NCI-H446 treated with DMSO at 0.1 percent for 48 hours (cell line): Measurements from ENCODE around the gene ELK4.

ENCODE experiments used
- DNase-seq: peaks from one replicate; lab custom pipeline; 2025; lab: John Stamatoyannopoulos, UW

ELK4 gene

DNA sequence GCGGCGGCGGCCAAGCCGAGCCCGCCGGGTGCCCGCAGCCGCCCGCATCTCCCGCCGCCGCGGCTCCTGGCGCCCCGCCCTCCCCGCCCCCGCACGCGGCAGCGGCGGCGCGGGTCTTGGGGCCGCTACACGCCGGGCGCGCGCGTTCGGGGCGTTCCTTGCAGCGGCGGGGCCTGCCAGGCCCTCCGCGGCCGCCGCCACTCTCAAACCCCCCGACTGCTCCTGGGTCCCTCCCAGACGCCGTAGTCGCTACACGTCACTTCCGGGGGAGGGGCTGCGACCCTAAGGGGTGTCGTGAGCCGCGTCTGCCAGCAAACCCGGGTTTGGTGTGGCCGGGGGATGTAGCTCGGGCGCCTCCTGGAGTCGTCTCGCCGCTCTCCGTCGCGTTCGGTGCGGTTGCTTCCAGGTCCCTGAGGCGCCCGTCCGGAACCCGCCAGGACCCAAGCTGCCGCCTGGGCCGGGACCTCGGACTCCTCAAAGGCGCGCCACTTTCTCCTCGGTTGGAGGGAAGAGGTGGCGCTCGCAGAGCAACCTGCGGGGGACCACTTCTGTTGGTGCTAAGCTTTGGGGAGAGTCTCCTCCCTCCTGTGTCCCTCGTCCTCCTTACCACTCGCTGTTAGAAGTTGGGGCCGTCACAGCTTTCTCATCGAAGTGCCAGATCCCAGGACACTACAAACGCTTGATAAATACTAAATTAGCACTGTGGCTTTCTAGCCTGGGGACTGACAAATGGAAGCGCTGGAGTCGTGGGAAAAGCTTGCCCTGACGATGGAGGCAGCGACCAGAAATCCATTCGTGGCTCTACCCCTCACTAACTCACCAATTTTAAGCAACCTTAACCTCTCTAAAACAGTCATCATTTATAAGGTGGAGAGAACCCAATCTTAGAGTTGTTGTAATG is at the start of gene ELK4:
Gene ELK4, minus strand, starts transcription at position 244 of the 901 bp plus-strand sequence. CDS start 8,129 bp downstream, outside the sequence.
- DNase-seq: peak; percentile 97

DNA sequence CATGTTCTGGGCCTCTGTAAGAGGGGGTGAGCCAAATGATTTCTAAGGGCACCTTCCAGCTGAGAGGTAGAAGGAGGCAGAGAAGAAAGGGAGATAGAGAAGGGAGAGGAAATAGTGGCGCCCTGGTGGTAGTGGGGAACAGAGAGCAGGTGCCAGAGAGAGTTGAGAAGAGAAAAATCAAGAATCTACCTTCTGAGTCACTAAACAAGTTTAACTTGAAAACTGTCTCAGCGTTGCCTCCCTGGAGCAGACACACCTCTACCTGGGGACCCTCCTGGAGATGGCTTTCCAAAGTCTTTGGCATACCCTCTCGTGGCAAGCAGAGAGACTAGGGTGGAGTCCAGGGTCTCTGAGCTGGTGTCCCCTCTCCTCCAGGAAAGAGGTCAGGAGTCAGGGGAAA is 49.6 kb upstream of the ELK4 start:
- DNase-seq: no peak

- DNase-seq: no peak
Measured at GRCh38 chr1:205680073-205680851, 48.5 kb upstream of the ELK4 start, which contains the start of gene SLC45A3. Gene SLC45A3, minus strand, starts transcription at chr1:205680509. Its CDS starts 15,853 bp downstream, at chr1:205664656.

DNA sequence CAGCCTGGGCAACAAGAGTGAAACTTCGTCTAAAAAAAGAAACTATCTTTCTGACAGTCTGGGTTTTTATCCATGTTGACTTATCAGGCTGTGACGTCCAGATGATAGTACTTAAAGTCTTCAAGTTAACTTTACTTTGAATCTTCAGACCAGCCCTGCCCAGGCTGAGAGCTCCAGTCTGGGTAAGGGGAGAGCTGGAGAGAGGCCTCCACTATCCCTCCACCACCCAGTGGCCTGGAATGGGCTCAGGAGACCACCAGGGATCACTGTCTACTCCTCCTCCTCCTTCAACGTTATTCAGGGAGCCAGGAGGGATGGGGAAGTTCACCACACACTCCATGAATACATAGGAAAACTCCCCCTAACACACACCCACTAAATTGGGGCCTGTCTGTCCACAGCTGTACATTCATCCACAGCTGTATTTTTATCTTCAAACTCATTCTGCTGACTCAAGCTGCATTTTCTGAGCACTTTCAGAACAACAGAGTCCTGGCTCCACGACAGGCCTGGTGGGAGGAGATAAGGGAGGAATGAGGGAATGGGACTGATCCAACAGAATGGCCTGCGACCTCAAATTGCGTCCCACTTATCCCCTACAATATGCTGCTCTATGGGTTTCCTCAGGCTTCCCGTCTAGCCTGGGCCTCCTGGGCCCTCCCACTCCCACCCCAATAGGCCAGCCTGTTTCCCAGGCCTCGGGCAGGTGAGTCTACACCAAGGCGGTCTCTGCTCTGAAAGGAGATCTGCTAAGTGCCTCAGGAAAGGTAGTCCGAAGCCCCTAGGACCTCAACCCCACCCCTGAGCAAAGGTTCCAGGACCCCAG is 46.7 kb upstream of the ELK4 start:
- no peak for DNase-seq

DNA sequence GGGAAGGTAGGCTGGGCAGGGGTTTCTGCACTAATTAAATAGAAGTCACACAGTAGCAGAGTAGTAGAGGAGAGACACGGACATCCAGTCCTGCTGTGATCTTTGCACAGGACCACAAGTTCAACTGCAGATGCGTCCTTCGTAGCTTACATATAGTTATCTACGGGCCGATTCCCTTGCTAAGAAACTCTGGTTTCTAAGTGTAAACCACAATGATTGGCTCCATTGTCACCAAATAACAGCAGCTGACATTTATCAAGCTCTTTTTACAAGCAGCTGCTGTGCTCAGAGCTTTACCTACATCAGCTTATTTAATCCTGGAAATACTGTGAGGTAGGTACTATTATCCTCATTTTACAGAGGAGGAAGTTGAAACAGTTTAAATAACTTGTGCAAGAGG is 45.4 kb upstream of the ELK4 start:
- no peak for DNase-seq

GRCh38 chr1:205676597-205676996 is 44.8 kb upstream of the ELK4 start:
- no peak for DNase-seq

GRCh38 chr1:205676002-205676401 is 44.2 kb upstream of the ELK4 start:
- no peak for DNase-seq

DNA sequence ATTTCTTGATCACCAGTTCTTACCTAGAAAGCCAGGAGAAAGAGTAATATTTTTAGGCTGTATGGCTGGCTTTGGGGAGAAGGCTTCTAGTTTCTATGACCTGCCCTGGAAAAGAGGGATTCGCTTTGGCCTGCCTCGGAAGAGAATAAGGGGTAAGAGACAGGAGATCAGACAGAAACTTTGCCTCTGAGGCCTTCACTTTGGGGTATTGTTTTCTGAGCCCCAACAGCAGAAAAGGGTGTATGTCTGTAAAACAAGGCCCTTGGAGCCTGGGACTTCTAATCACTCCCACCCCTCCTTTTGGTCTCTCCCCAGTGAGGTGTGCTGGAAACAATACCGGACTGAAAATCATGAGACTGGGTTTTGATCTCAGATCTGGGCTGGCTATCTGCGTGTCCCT is 43.4 kb upstream of the ELK4 start:
- no peak for DNase-seq

GRCh38 chr1:205672970-205673369 is 41.2 kb upstream of the ELK4 start:
- DNase-seq: no peak

DNA sequence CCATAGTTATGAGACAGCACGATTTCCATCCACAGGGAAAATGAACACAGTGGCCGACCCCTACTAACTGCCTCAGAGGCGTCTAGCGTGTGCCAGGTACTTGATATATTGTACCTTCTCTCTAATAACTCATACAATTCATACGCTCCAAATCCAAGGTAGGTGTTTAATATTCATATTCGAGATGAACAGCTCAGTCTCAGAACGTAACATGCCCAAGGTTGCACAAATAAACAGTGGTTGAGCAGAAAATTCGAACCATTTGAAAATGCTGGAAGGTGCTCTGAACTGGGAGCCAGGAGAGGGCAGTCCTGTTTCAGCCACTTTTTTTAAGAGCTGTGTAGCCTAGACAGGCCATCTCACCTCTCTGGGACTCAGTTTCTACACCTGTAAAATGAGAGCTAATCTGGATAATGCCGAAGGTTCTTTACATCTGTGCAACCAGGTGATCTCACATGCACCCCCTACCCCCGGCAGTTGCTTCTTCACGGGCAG is 40.6 kb upstream of the ELK4 start:
- no peak for DNase-seq

DNA sequence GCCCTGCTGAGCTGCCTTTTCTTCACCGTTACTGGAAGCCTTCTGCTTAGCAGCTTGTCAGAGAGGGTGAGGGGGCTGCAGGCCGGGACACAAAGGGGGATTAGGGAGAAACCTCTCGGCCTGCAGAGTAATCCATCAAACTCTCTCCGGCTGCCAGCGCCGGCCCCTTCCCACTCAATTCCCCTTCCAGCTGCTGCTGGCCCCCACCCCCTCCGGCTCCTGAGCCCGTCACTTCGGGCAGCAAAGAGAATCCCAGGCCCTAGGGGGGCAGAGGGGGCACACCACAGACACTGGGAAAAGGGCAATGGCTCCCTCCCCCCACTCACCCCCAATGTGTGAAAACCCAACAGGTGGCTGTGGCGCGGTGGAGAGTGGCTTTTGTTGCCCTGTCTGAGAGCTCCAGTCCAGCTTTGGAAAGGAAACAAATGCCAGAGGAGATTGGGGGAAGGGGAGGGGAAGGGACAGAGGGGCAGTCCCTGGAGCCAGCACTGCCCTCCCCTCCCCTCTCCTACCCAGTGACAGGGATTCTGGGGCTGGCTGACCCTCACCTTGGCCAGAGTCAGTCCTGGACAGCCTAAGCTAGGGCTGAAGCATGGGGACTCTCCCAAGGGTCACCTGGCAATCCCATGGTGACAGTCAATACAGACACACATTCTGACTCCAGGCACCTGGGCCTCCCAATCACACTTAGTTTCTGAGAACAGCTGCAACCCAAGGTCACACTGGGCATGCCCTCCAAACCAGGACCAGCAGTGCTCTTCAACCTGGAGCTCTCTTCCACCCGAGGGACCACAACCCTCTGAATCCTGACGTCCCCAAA is 39.0 kb upstream of the ELK4 start:
- DNase-seq: no peak

- DNase-seq: no peak
Measured at GRCh38 chr1:205670150-205670446, 38.3 kb upstream of the ELK4 start.

DNA sequence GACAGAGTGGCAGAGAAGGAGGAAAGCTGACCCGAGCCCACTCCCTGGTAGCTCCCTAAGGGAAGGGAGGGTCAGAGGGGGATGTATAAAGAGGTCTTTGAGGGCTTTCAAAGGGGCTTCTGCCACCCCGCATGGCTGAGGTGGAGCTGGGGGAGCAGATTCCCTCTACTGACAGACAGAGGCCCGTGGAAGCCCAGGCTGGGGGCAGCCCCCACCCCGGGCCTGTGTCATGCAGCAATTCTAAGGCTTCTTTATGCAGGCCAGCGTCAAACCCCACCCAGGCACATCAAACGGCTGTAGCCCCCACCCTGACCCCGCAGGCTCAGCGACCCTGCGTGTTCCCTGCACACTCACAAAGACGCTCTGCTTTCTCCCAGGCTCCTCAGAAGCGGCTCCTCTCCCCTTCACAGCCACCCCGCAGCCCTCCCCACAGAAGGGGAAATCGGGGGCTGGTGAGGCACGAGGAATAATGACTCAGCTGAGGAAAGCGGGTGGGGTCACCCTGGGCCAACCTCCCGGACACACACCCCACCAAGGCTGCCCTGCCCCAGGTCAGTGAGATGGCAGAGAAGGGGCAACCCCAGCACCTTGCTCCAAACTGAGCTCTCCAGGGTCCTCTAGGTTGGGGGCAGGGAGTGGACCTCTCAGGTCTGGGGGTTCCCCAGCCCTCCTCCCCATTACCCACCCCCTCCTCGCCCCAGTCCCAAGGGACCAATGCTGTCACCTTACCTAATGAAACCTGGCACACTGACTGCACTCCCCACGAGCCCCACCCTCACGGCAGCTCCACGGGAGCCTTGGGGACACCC is 37.7 kb upstream of the ELK4 start:
- no peak for DNase-seq

GRCh38 chr1:205668951-205669340 is 37.1 kb upstream of the ELK4 start:
- DNase-seq: no peak

DNA sequence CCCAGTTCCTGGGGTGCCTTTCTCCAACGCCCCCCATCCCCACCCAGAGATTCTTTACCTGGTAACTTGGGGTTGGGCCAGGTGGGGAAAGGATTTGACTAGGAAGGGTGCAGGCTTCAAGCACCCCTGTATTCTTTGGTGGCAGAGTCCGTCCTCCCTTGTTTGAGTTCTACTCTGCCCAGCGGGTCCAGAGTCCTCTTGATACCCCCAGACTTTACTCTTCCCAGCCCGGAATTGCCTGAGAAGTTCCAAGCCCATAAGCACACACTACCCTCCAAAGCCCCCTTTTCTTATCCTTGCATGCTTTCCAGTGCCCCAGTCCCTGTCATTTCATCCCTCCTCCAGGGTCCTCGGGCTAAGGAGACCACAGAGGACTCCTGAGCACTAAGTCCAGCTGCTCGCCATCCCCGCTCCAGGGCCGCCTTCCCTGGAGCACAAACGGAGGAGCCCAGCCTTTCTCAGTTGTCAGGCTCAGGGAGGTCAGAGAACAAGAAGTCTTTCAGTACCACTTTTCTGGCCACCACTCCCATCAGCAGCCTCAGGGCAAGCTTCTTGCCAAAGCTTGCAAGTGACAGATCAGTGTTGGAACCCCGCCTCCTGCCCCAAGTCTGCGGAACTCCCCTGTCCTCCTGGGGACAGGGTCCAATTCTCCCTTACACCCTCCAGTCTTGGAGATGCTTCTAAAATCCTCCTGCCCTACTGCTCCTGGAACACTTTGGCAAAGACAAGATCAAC is 36.3 kb upstream of the ELK4 start:
- no peak for DNase-seq

- no peak for DNase-seq
Measured at GRCh38 chr1:205666372-205667166, 34.8 kb upstream of the ELK4 start.

DNA sequence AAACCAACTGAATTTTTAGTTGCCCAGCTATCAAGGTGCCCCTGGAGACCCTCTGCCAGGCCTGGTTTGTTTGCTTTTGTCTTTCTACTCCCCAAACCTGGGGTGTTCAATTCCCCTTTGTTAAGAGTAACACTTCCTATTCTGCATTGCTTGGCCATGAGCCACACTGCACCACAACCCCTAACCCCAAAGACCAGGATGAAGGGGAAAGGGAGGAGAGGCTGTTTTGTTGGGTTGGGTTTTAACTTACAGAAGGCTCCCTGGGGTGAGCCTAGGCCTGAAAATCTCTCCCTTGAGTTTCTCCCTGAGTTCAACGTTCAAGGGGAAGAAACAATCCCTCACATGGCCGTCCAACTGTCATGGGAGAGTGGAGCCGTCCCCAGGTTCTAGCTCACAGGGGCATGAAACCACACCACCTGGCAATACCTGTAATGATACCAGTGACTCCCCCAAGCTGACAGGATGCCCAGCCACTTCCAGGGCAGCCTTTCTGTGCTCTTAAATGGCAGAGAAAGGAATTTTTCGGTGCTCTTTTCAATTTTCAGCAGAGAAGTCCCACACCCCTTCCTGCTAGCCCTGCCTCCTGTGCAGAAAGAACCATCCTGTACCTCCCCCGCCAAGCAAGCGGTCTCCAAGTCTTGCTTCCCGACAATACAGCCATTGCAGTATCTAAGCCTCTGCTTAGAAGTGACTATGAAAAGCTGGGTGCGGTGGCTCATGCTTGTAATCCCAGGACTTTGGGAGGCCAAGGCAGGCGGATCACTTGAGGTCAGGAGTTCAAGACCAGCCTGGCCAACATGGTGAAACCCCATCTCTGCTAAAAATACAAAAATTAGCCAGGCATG is 33.6 kb upstream of the ELK4 start:
- DNase-seq: no peak
